ENCODE data around the gene KDF1. TPM values are rescaled to one million over a fixed set of nuclear protein-coding genes. Genes with fewer than 3 reads are reported as not detected.

Gene KDF1
- total and polyA plus RNA-seq, 2 of the 13 experiments (the other 11 are each of a cell fraction or from before 2014, with no cell fraction given): 1.9 to 4.9 TPM

- TF ChIP-seq ZBTB40 (IDR thresholded peaks at IDR 0.05) (no peak), ZBTB40 (CRISPR knock-in tag; IDR thresholded peaks at IDR 0.05) (no peak), TCF7 (IDR thresholded peaks at IDR 0.05; ENCODE audit: low read depth) (no peak), SAP130 (CRISPR knock-in tag; IDR thresholded peaks at IDR 0.05; ENCODE audit: low read depth) (peak; percentile 72; the same call in 1 of the 2 replicates), ZNF484 (CRISPR knock-in tag; IDR thresholded peaks at IDR 0.05; ENCODE audit: borderline replicate concordance, low read depth) (no peak), TFAP4 (IDR thresholded peaks at IDR 0.05; ENCODE audit: borderline replicate concordance, low read depth) (no peak; the same call in 1 of the 2 replicates), ZNF687 (CRISPR knock-in tag; IDR thresholded peaks at IDR 0.05) (peak; percentile 88), TFDP2 (CRISPR knock-in tag; IDR thresholded peaks at IDR 0.05) (peak; percentile 61; the same call in 1 of the 2 replicates), ZNF543 (CRISPR knock-in tag; IDR thresholded peaks at IDR 0.05) (peak; percentile 75; the same call in 1 of the 2 replicates), AGO2 (optimal IDR thresholded peaks at IDR 0.05; ENCODE audit: low read depth, low read length) (no peak), SRSF9 (IDR thresholded peaks at IDR 0.05; ENCODE audit: borderline replicate concordance, insufficient read depth, low read depth, low read length, poor library complexity, severe bottlenecking) (no peak)
These were observed at the start of gene KDF1 (continued) for GRCh38 chr1:26959722-26960624.
